ENCODE data around the gene CRYBG3.

GRCh38 chr3:97914388-97914787 lies 92.6 kb downstream of the CRYBG3 start:
- TF ChIP-seq POLR2A (IDR thresholded peaks at IDR 0.05; ENCODE audit: low read depth, low read length) (no peak), TAF1 (IDR thresholded peaks at IDR 0.05; ENCODE audit: low read depth, low read length) (no peak), POU2F2 (IDR thresholded peaks at IDR 0.05; ENCODE audit: low read depth, low read length) (no peak), PAX5 (IDR thresholded peaks at IDR 0.05; ENCODE audit: insufficient read depth, low read length, severe bottlenecking) (no peak)

All from GM12891 (cell line).